Ishikawa (cell line): Measurements from ENCODE around the gene OTUD3.

Experiments
- EP300 ChIP-seq: IDR thresholded peaks from 2 replicates; pipeline ENCODE4 v1.6.1; 2012; ENCODE audit warnings: borderline replicate concordance
- RAD21 ChIP-seq: IDR thresholded peaks from 2 replicates; pipeline ENCODE4 v1.6.1; 2012; ENCODE audit warnings: low read depth
- TAF1 ChIP-seq: IDR thresholded peaks from 2 replicates; pipeline ENCODE4 v1.6.1; 2012; ENCODE audit warnings: low read depth, mild to moderate bottlenecking
- TCF12 ChIP-seq: IDR thresholded peaks from 2 replicates; pipeline ENCODE4 v1.6.1; 2012; ENCODE audit warnings: low read depth
- TEAD4 ChIP-seq: IDR thresholded peaks from 2 replicates; pipeline ENCODE4 v1.6.1; 2012
- YY1 ChIP-seq: IDR thresholded peaks from 2 replicates; pipeline ENCODE4 v1.6.1; 2012; ENCODE audit warnings: low read depth
- TF ChIP-seq, protein P1 (sequence below): IDR thresholded peaks from 2 replicates; pipeline ENCODE4 v1.6.1; 2012
- TF ChIP-seq, protein P2 (sequence below): IDR thresholded peaks from 2 replicates; pipeline ENCODE4 v1.6.1; 2012

DNA sequence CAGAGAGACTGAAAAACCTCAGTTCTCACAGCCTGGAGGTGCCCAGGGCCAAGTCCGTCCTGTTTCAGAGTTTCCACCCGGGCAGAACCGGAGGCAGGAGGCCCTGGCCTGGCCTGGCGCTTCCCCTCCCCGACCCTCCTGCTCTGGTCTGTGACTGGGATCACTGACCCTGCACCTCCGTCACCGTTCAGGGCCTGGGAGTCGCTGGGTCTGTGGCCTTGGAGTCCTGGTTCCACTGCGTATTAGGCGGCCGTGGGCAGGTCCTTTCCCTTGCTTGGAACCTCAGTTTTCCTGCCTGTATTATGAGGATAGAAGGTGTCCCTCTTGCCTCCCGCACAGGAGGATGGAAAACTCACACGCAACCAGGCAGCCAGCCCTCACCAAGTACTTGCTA is 41.8 kb downstream of the OTUD3 start:
- TF ChIP-seq EP300 (no peak), RAD21 (no peak), TEAD4 (no peak), TCF12 (no peak), TAF1 (no peak), YY1 (no peak)
- TF ChIP-seq, protein P1, sequence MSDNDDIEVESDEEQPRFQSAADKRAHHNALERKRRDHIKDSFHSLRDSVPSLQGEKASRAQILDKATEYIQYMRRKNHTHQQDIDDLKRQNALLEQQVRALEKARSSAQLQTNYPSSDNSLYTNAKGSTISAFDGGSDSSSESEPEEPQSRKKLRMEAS: no peak
- TF ChIP-seq, protein P2, sequence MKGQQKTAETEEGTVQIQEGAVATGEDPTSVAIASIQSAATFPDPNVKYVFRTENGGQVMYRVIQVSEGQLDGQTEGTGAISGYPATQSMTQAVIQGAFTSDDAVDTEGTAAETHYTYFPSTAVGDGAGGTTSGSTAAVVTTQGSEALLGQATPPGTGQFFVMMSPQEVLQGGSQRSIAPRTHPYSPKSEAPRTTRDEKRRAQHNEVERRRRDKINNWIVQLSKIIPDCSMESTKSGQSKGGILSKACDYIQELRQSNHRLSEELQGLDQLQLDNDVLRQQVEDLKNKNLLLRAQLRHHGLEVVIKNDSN: no peak
